ENCODE measurements around the gene UNC80.

Gene UNC80

GRCh38 chr2:209913786-209914345 lies 142.2 kb downstream of the UNC80 start:
- no peak for DNase-seq

GRCh38 chr2:209917154-209917771 lies 145.6 kb downstream of the UNC80 start:
- no peak for DNase-seq

- no peak for DNase-seq
Observed at GRCh38 chr2:209918251-209918650, 146.6 kb downstream of the UNC80 start.

- DNase-seq, result no peak
Observed at GRCh38 chr2:209922116-209922515, 150.5 kb downstream of the UNC80 start.

GRCh38 chr2:209929369-209929768 lies 157.7 kb downstream of the UNC80 start:
- DNase-seq, result no peak

GRCh38 chr2:209933499-209934483 lies 162.2 kb downstream of the UNC80 start:
- no peak for DNase-seq

- DNase-seq, result no peak
Observed at GRCh38 chr2:209936106-209936666, 164.6 kb downstream of the UNC80 start.

- no peak for DNase-seq
Observed at GRCh38 chr2:209937893-209938292, 166.3 kb downstream of the UNC80 start.

- DNase-seq, result no peak
Observed at GRCh38 chr2:209938906-209939305, 167.3 kb downstream of the UNC80 start.

- DNase-seq, result no peak
Observed at GRCh38 chr2:209940936-209941335, 169.3 kb downstream of the UNC80 start.

GRCh38 chr2:209942426-209942825 lies 170.8 kb downstream of the UNC80 start:
- no peak for DNase-seq

GRCh38 chr2:209942936-209943605 lies 171.4 kb downstream of the UNC80 start:
- DNase-seq, result no peak

GRCh38 chr2:209943776-209944175 lies 172.1 kb downstream of the UNC80 start:
- no peak for DNase-seq

GRCh38 chr2:209946539-209946938 lies 174.9 kb downstream of the UNC80 start:
- no peak for DNase-seq

- no peak for DNase-seq
Observed at GRCh38 chr2:209956271-209956670, 184.6 kb downstream of the UNC80 start.

GRCh38 chr2:209958016-209958415 lies 186.4 kb downstream of the UNC80 start:
- no peak for DNase-seq

- no peak for DNase-seq
Observed at GRCh38 chr2:209960045-209960444, 188.4 kb downstream of the UNC80 start.

- DNase-seq, result peak; percentile 77
Observed at GRCh38 chr2:209960676-209961630, 189.3 kb downstream of the UNC80 start.

GRCh38 chr2:209965723-209966122 lies 194.1 kb downstream of the UNC80 start:
- no peak for DNase-seq

- DNase-seq, result no peak
Observed at GRCh38 chr2:209969692-209970091, 198.1 kb downstream of the UNC80 start.

GRCh38 chr2:209970271-209970670 lies 198.6 kb downstream of the UNC80 start:
- DNase-seq, result no peak

- no peak for DNase-seq
Observed at GRCh38 chr2:209970711-209971110, 199.1 kb downstream of the UNC80 start.

All from NCI-H748 treated with DMSO at 0.1 percent for 48 hours (cell line).